Right atrium auricular region (tissue), 2 donors: ENCODE data around the gene UXS1. TPM values are rescaled to one million over a fixed set of nuclear protein-coding genes. Genes with fewer than 3 reads are reported as not detected.

Source experiments
- DNase-seq: peaks from one replicate; pipeline ENCODE4 v3.0.0-alpha.2; 2019; ENCODE audit warnings: low spot score
- H3K27ac ChIP-seq, 2 donors: fragments of 200-600 bp; sonication (generic); 1 replicate in 1 of 2; 2 replicates in 1 of 2; pipeline ENCODE4 v1.5.1; 2016 to 2019
- H3K27me3 ChIP-seq, 2 donors: fragments of 200-600 bp; sonication (generic); one replicate each; pipeline versions ENCODE4 v1.5.1 to v1.6.0; 2017 to 2019
- H3K36me3 ChIP-seq: fragments of 200-600 bp; sonication (generic); one replicate; pipeline ENCODE4 v1.5.1; 2016
- H3K4me1 ChIP-seq, 2 donors: fragments of 200-600 bp; sonication (generic); one replicate each; pipeline versions ENCODE4 v1.5.1 to v1.6.0; 2017 to 2019
- H3K4me3 ChIP-seq, 2 donors: fragments of 200-600 bp; sonication (generic); 1 replicate in 1 of 2; 2 replicates in 1 of 2; pipeline ENCODE4 v1.5.1; 2017 to 2019; ENCODE audit warnings: mild to moderate bottlenecking in 1 of 2, moderate library complexity in 1 of 2
- H3K9me3 ChIP-seq, 2 donors: fragments of 200-600 bp; sonication (generic); one replicate each; pipeline ENCODE4 v1.5.1; 2019
- CTCF ChIP-seq, 2 donors: fragments of 200-600 bp; sonication (generic); IDR thresholded peaks; one replicate each; pipeline ENCODE4 v1.5.1; 2019; ENCODE audit warnings: antibody characterized with exemption in 2 of 2
- total RNA-seq, 2 donors: library from RNA; depleted of rRNA; stranded (reverse); fragments of >200 nt; gene quantifications; one replicate each; pipeline ENCODE4 v1.1.0, GENCODE V29; 2016

UXS1 gene
- total RNA-seq, 2 donors from 2014 or later, result 25.0 to 33.5 TPM

GRCh38 chr2:106158871-106159270 lies 35.2 kb downstream of the UXS1 start:
- no peak for TF ChIP-seq CTCF (IDR thresholded peaks at IDR 0.05)
- Histone ChIP-seq H3K4me1 (peaks cover 0 to 7% of the 10 kb centered on the region in 2 donors), H3K36me3 (peaks cover 9% of the 10 kb centered on the region), H3K27me3 (no peaks in the 10 kb centered on the region), H3K4me3 (no peak overlapping the region), H3K27ac (no peak overlapping the region), H3K9me3 (peaks cover 5 to 15% of the 10 kb centered on the region in 2 donors)
- DNase-seq, result no peak

GRCh38 chr2:106158131-106158530 lies 36.0 kb downstream of the UXS1 start:
- Histone ChIP-seq H3K9me3 (peaks cover 5 to 23% of the 10 kb centered on the region in 2 donors), H3K4me1 (peaks cover 0 to 7% of the 10 kb centered on the region in 2 donors), H3K27me3 (no peaks in the 10 kb centered on the region), H3K4me3 (no peak overlapping the region), H3K36me3 (peaks cover 9% of the 10 kb centered on the region), H3K27ac (no peak overlapping the region)
- no peak for DNase-seq
- no peak for TF ChIP-seq CTCF (IDR thresholded peaks at IDR 0.05)

DNA sequence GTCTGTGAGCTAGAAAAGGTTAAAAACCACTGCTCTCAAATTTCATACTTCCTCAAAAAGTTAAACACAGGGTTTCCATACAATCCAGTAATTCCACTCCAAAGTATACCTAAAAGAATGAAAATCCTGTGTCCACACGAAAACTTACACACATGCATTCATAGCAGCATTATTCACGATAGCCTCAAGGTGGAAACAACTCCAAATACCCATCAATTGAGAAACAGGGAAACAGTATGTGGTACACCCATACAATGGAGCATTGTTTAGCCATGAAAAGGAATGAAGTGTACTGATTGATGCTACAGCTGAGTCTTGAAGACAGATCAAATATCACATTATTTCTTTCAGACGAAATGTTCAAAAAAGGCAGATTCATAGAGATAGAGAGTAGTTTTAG lies 36.7 kb downstream of the UXS1 start:
- TF ChIP-seq CTCF (IDR thresholded peaks at IDR 0.05), result no peak
- Histone ChIP-seq H3K4me1 (peaks cover 0 to 7% of the 10 kb centered on the region in 2 donors), H3K27ac (no peak overlapping the region), H3K9me3 (peaks cover 5 to 28% of the 10 kb centered on the region in 2 donors), H3K27me3 (no peaks in the 10 kb centered on the region), H3K4me3 (no peak overlapping the region), H3K36me3 (peaks cover 9% of the 10 kb centered on the region)
- no peak for DNase-seq

DNA sequence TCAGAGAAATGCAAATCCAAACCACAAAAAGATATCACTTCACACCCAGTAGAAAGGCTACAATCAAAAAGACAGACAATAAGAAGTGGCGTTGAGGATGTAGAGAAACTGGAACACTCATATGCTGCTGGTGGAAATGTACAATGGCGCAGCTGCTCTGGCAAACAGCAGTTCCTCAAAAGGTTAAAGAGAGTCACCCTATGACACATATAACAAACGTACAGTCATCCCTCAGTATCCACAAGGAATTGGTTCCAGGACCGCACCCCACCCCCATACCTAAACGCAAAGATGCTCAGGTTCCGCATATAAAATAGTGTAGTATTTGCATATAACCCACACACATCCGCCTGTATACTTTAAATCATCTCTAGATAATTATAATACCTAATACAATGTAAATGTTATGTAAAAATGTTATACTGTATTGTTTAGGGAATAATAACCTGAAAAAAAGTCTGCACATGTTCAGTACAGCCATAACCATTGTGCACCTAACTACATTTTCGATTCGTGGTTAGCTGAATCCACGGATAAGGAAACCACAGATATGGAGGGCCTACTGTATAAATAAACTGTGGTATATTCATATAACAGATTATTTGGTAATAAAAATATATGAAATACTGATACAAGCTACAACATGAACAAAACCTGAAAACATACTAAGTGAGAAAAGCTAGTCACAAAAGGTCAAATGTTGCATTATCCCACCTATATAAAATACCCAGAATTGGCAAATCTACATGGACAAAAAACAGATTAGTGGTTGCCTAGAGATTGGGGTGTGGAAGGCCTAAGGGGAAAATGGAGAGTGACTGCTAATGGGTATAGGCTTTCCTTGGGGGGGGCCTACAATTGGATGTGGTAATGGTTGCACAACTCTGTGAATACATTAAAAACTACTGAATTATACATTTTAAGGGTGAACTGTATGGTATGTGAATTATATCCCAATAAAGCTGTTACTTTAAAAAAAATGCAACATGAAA lies 37.5 kb downstream of the UXS1 start:
- Histone ChIP-seq H3K4me3 (no peak overlapping the region), H3K36me3 (peaks cover 9% of the 10 kb centered on the region), H3K9me3 (peaks cover 5 to 28% of the 10 kb centered on the region in 2 donors), H3K27ac (no peak overlapping the region), H3K27me3 (no peaks in the 10 kb centered on the region), H3K4me1 (peaks cover 0 to under 1% of the 10 kb centered on the region in 2 donors)
- no peak for TF ChIP-seq CTCF (IDR thresholded peaks at IDR 0.05)
- DNase-seq, result no peak

DNA sequence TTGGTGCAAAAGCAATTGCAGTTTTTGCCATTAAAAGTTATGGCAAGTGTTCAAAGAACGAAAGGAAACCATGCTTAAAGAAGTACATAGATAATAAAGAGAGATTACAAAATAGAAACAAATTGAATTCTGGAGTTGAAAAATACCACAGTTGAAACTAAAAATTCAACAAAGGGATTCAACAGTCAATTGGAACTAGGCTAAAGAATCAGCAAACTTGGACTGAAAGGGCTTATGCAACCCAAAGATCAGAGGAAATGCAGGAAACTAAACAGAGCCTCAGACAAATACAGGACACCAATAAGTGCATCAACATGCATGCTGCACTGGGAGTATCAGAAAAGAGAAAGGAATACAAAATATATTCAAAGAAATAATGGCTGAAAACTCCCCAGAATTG lies 40.3 kb downstream of the UXS1 start:
- Histone ChIP-seq H3K27ac (no peak overlapping the region), H3K4me1 (no peaks in the 10 kb centered on the region), H3K4me3 (no peak overlapping the region), H3K9me3 (peaks cover 5 to 28% of the 10 kb centered on the region in 2 donors), H3K36me3 (peaks cover 9% of the 10 kb centered on the region), H3K27me3 (no peaks in the 10 kb centered on the region)
- DNase-seq, result no peak
- no peak for TF ChIP-seq CTCF (IDR thresholded peaks at IDR 0.05)
